BLaER1 treated with 17β-estradiol and CSF1 and Interleukin-3, amounts not matched to agents 10 nM and 100 nM (cell line): ENCODE results near the gene OLFML2A.
A peak's percentile ranks its signal among the peaks of the same experiment; 100 is the strongest.

ENCODE experiments used
- H3K27ac ChIP-seq, 11 experiments: shearing (Covaris generic); formaldehyde crosslinking; 2 replicates each; pipeline ENCODE4 v1.8.1; 2022
- H3K27me3 ChIP-seq, 11 experiments: shearing (Covaris generic); formaldehyde crosslinking; 2 replicates each; pipeline ENCODE4 v1.8.1; 2022
- H3K36me3 ChIP-seq, 11 experiments: shearing (Covaris generic); formaldehyde crosslinking; 2 replicates each; pipeline ENCODE4 v1.8.1; 2022
- H3K4me1 ChIP-seq, 10 experiments: shearing (Covaris generic); formaldehyde crosslinking; 2 replicates each; pipeline ENCODE4 v1.8.1; 2022
- H3K4me2 ChIP-seq, 11 experiments: shearing (Covaris generic); formaldehyde crosslinking; 2 replicates each; pipeline ENCODE4 v1.8.1; 2022
- H3K4me3 ChIP-seq, 10 experiments: shearing (Covaris generic); formaldehyde crosslinking; 2 replicates each; pipeline ENCODE4 v1.8.1; 2022
- H3K9ac ChIP-seq, 11 experiments: shearing (Covaris generic); formaldehyde crosslinking; 2 replicates each; pipeline ENCODE4 v1.8.1; 2022
- H3K9me3 ChIP-seq, 11 experiments: shearing (Covaris generic); formaldehyde crosslinking; replicated peaks in 1 of 11; 2 replicates each; pipeline ENCODE4 v1.8.1; 2022
- H4K20me1 ChIP-seq, 11 experiments: shearing (Covaris generic); formaldehyde crosslinking; 2 replicates each; pipeline ENCODE4 v1.8.1; 2022
- Cebpa-rat ChIP-seq, 11 experiments: shearing (Covaris generic); IDR thresholded peaks; 2 replicates each; pipeline ENCODE4 v1.8.1; 2022

Gene OLFML2A

GRCh38 chr9:124853605-124854143 lies 76.7 kb downstream of the OLFML2A start:
- no peak for TF ChIP-seq Cebpa-rat (IDR thresholded peaks at IDR 0.05)
- H3K9me3 ChIP-seq, result no peaks in the 10 kb centered on the region
- H3K4me2 ChIP-seq, result peak overlapping the region; percentile 77 to 93 (median 83)
- peaks cover 27 to 53% (median 46%) of the 10 kb centered on the region in 11 experiments for H4K20me1 ChIP-seq
- H3K27ac ChIP-seq, result peak overlapping the region in 1 of 11 experiments; percentile 37; a peak in 1 of 22 replicates
- H3K36me3 ChIP-seq, result peaks cover 22 to 29% (median 27%) of the 10 kb centered on the region in 11 experiments
- peak overlapping the region in 7 of 11 experiments; percentile 10 to 70 (median 67); a peak in 9 of 22 replicates for H3K9ac ChIP-seq
- H3K4me1 ChIP-seq, result peaks cover 6 to 32% (median 27%) of the 10 kb centered on the region in 10 experiments; a peak in 19 of 20 replicates
- peak overlapping the region in 9 of 10 experiments; percentile 34 to 70 (median 51); a peak in 16 of 20 replicates for H3K4me3 ChIP-seq
- H3K27me3 ChIP-seq, result no peaks in the 10 kb centered on the region; a peak in 1 of 22 replicates

- H3K4me3 ChIP-seq, result no peak overlapping the region
- no peak for TF ChIP-seq Cebpa-rat (IDR thresholded peaks at IDR 0.05)
- peaks cover 11 to 37% (median 32%) of the 10 kb centered on the region in 10 experiments; a peak in 19 of 20 replicates for H3K4me1 ChIP-seq
- H3K4me2 ChIP-seq, result no peak overlapping the region
- H3K27ac ChIP-seq, result peak overlapping the region in 1 of 11 experiments; percentile 37; a peak in 1 of 22 replicates
- no peaks in the 10 kb centered on the region; a peak in 1 of 22 replicates for H3K27me3 ChIP-seq
- peaks cover 27 to 34% (median 32%) of the 10 kb centered on the region in 11 experiments for H3K36me3 ChIP-seq
- peaks cover 32 to 58% (median 51%) of the 10 kb centered on the region in 11 experiments for H4K20me1 ChIP-seq
- no peaks in the 10 kb centered on the region for H3K9me3 ChIP-seq
- no peak overlapping the region for H3K9ac ChIP-seq
Observed at GRCh38 chr9:124854161-124854560, 77.2 kb downstream of the OLFML2A start.

- TF ChIP-seq Cebpa-rat (IDR thresholded peaks at IDR 0.05), result no peak
- H3K27ac ChIP-seq, result no peak overlapping the region
Observed at GRCh38 chr9:124854822-124855221, 77.9 kb downstream of the OLFML2A start.

GRCh38 chr9:124855566-124855943 lies 78.6 kb downstream of the OLFML2A start:
- no peak for TF ChIP-seq Cebpa-rat (IDR thresholded peaks at IDR 0.05)
- Histone ChIP-seq H3K9ac (0 out of 22 replicates have a peak overlapping the region, but pooled peaks of 1 of the 11 experiments have one; percentile 5), H3K9me3 (no peaks in the 10 kb centered on the region), H3K27me3 (no peaks in the 10 kb centered on the region; a peak in 1 of 22 replicates), H3K27ac (no peak overlapping the region), H3K4me2 (no peak overlapping the region), H3K4me1 (peaks cover 25 to 50% (median 46%) of the 10 kb centered on the region in 10 experiments), H3K4me3 (no peak overlapping the region), H3K36me3 (peaks cover 41 to 48% (median 46%) of the 10 kb centered on the region in 11 experiments), H4K20me1 (peaks cover 46 to 72% (median 65%) of the 10 kb centered on the region in 11 experiments)

More at GRCh38 chr9:124854822-124855221, 77.9 kb downstream of the OLFML2A start:
- Histone ChIP-seq H4K20me1 (peaks cover 39 to 65% (median 58%) of the 10 kb centered on the region in 11 experiments), H3K4me1 (peaks cover 17 to 43% (median 39%) of the 10 kb centered on the region in 10 experiments), H3K9ac (no peak overlapping the region; a peak in 1 of 22 replicates), H3K36me3 (peaks cover 34 to 41% (median 39%) of the 10 kb centered on the region in 11 experiments), H3K9me3 (no peaks in the 10 kb centered on the region), H3K4me2 (no peak overlapping the region), H3K27me3 (no peaks in the 10 kb centered on the region; a peak in 1 of 22 replicates), H3K4me3 (no peak overlapping the region)

- Histone ChIP-seq H3K4me3 (no peak overlapping the region), H3K4me2 (no peak overlapping the region), H3K27me3 (no peaks in the 10 kb centered on the region; a peak in 1 of 22 replicates), H3K4me1 (peaks cover 31 to 48% (median 43%) of the 10 kb centered on the region in 10 experiments), H3K9ac (peak overlapping the region in 4 of 11 experiments; percentile 9 to 28 (median 22); a peak in 2 of 22 replicates), H3K9me3 (no peaks in the 10 kb centered on the region), H3K36me3 (peaks cover 44 to 54% (median 52%) of the 10 kb centered on the region in 11 experiments), H4K20me1 (peaks cover 52 to 78% (median 71%) of the 10 kb centered on the region in 11 experiments), H3K27ac (no peak overlapping the region)
- TF ChIP-seq Cebpa-rat (IDR thresholded peaks at IDR 0.05), result no peak
Observed at GRCh38 chr9:124855944-124856765, 79.2 kb downstream of the OLFML2A start.

- Histone ChIP-seq H3K27ac (no peak overlapping the region), H3K36me3 (peaks cover 44 to 56% (median 53%) of the 10 kb centered on the region in 11 experiments), H3K4me3 (no peak overlapping the region), H3K9me3 (no peaks in the 10 kb centered on the region), H3K4me1 (peaks cover 27 to 40% (median 36%) of the 10 kb centered on the region in 10 experiments), H3K4me2 (peak overlapping the region in 1 of 11 experiments; percentile 97; a peak in 2 of 22 replicates), H3K27me3 (no peaks in the 10 kb centered on the region), H3K9ac (peak overlapping the region in 6 of 11 experiments; percentile 94 to 100 (median 98); a peak in 8 of 22 replicates), H4K20me1 (peaks cover 57 to 83% (median 75%) of the 10 kb centered on the region in 11 experiments)
- TF ChIP-seq Cebpa-rat (IDR thresholded peaks at IDR 0.05), result no peak
Observed at GRCh38 chr9:124857533-124858162, 80.7 kb downstream of the OLFML2A start.

- Histone ChIP-seq H3K4me2 (peak overlapping the region; percentile 8 to 99 (median 97); a peak in 19 of 22 replicates), H3K4me3 (peak overlapping the region in 8 of 10 experiments; percentile 17 to 100 (median 93); a peak in 11 of 20 replicates), H3K4me1 (peaks cover 32 to 43% (median 38%) of the 10 kb centered on the region in 10 experiments), H3K27me3 (no peaks in the 10 kb centered on the region), H3K9ac (peak overlapping the region; percentile 94 to 100 (median 99); a peak in 20 of 22 replicates), H3K9me3 (no peaks in the 10 kb centered on the region), H3K27ac (0 out of 22 replicates have a peak overlapping the region, but pooled peaks of 1 of the 11 experiments have one; percentile 4), H4K20me1 (peaks cover 57 to 81% (median 75%) of the 10 kb centered on the region in 11 experiments), H3K36me3 (peaks cover 44 to 56% (median 53%) of the 10 kb centered on the region in 11 experiments)
- TF ChIP-seq Cebpa-rat (IDR thresholded peaks at IDR 0.05), result no peak
Observed at GRCh38 chr9:124858330-124859046, 81.6 kb downstream of the OLFML2A start.
